GM18873 (cell line): ENCODE data around the gene SERGEF.

Experiments
- ATAC-seq: cut with Tn5 transposase; IDR thresholded peaks from one replicate; pipeline ENCODE4 v1.9.1; 2021; ENCODE audit warnings: mild to moderate bottlenecking, moderate library complexity, moderate number of reproducible peaks; ENCODE audit not compliant: unreplicated experiment, low FRiP score

Gene SERGEF

GRCh38 chr11:17822401-17822781 lies 190.5 kb downstream of the SERGEF start:
- ATAC-seq, result no peak

- ATAC-seq, result no peak
Measured at GRCh38 chr11:17821648-17822400, 191.0 kb downstream of the SERGEF start.

- ATAC-seq, result no peak
Measured at GRCh38 chr11:17816232-17816931, 196.5 kb downstream of the SERGEF start.

- ATAC-seq, result no peak
Measured at GRCh38 chr11:17814546-17814945, 198.3 kb downstream of the SERGEF start.

- no peak for ATAC-seq
Measured at GRCh38 chr11:17813391-17814059, 199.3 kb downstream of the SERGEF start.

- ATAC-seq, result no peak
Measured at GRCh38 chr11:17812865-17813187, 200.0 kb downstream of the SERGEF start.

GRCh38 chr11:17812091-17812864 lies 200.6 kb downstream of the SERGEF start:
- no peak for ATAC-seq

- no peak for ATAC-seq
Measured at GRCh38 chr11:17811352-17811751, 201.5 kb downstream of the SERGEF start.

GRCh38 chr11:17810746-17811145 lies 202.1 kb downstream of the SERGEF start:
- ATAC-seq, result no peak

GRCh38 chr11:17810041-17810440 lies 202.8 kb downstream of the SERGEF start:
- ATAC-seq, result no peak

GRCh38 chr11:17807034-17807433 lies 205.8 kb downstream of the SERGEF start:
- no peak for ATAC-seq

GRCh38 chr11:17805873-17806272 lies 207.0 kb downstream of the SERGEF start:
- ATAC-seq, result no peak

GRCh38 chr11:17805043-17805442 lies 207.8 kb downstream of the SERGEF start:
- ATAC-seq, result no peak

- ATAC-seq, result no peak
Measured at GRCh38 chr11:17803754-17804334, 209.0 kb downstream of the SERGEF start.

GRCh38 chr11:17802491-17802890 lies 210.4 kb downstream of the SERGEF start:
- ATAC-seq, result no peak

- no peak for ATAC-seq
Measured at GRCh38 chr11:17801166-17801565, 211.7 kb downstream of the SERGEF start.

- ATAC-seq, result no peak
Measured at GRCh38 chr11:17799147-17799546, 213.7 kb downstream of the SERGEF start.

- no peak for ATAC-seq
Measured at GRCh38 chr11:17798716-17799115, 214.1 kb downstream of the SERGEF start.

GRCh38 chr11:17798253-17798652 lies 214.6 kb downstream of the SERGEF start:
- no peak for ATAC-seq

- ATAC-seq, result no peak
Measured at GRCh38 chr11:17796154-17796553, 216.7 kb downstream of the SERGEF start.

GRCh38 chr11:17794981-17795380 lies 217.9 kb downstream of the SERGEF start:
- ATAC-seq, result no peak
